AG09319 (cell line): ENCODE results near the gene RHOJ.

Experiments
- DNase-seq: peaks from one replicate; pipeline ENCODE4 v3.0.0-alpha.2; 2010; ENCODE audit warnings: low read depth; ENCODE audit errors: extremely low read depth
- TF ChIP-seq, protein P1 (sequence below): IDR thresholded peaks from 2 replicates; pipeline ENCODE4 v1.5.1; 2011; ENCODE audit warnings: low read depth, mild to moderate bottlenecking, inconsistent platforms, low read length, moderate library complexity

Gene RHOJ

DNA sequence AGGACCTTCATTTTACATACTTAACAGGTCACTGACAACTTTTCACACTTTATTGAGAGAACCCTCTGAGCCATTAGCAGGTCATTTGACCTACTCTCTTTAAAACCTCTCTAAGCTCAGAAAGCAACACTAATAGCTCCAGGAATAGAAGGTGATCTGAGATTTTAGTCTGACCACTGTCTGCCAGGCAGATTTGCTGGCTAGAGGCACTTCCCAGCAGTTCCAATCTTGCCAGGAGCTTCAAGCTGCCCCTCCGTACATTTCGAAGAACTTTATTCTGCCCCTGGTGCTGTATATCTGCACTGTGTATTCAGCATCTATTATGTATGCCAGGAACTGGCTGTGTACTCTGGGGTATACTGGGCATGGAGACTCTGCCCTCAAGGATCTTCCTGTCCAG, 58.2 kb downstream of the RHOJ start:
- DNase-seq: no peak
- TF ChIP-seq, protein P1, sequence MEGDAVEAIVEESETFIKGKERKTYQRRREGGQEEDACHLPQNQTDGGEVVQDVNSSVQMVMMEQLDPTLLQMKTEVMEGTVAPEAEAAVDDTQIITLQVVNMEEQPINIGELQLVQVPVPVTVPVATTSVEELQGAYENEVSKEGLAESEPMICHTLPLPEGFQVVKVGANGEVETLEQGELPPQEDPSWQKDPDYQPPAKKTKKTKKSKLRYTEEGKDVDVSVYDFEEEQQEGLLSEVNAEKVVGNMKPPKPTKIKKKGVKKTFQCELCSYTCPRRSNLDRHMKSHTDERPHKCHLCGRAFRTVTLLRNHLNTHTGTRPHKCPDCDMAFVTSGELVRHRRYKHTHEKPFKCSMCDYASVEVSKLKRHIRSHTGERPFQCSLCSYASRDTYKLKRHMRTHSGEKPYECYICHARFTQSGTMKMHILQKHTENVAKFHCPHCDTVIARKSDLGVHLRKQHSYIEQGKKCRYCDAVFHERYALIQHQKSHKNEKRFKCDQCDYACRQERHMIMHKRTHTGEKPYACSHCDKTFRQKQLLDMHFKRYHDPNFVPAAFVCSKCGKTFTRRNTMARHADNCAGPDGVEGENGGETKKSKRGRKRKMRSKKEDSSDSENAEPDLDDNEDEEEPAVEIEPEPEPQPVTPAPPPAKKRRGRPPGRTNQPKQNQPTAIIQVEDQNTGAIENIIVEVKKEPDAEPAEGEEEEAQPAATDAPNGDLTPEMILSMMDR: no peak

DNA sequence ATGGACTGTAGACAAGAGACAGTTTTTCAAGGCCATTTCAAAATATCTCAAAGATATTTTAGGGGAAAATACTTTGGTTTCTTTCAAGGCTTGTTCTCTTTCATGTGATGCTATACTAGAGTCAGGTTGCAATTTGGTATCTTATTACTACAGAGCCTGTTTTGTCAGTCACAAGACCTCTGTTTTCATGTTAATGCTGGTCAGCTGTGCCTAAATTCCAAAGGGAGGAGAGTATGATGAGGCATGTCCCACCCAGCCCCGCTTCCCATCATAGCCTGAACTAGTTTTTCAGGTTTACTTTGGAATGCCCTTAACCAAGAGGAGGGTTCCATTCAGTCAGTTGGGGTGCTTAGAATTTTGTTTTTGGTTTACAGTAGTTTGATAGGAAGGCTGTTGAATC, 61.9 kb downstream of the RHOJ start:
- DNase-seq: no peak
- TF ChIP-seq, protein P1: no peak

DNA sequence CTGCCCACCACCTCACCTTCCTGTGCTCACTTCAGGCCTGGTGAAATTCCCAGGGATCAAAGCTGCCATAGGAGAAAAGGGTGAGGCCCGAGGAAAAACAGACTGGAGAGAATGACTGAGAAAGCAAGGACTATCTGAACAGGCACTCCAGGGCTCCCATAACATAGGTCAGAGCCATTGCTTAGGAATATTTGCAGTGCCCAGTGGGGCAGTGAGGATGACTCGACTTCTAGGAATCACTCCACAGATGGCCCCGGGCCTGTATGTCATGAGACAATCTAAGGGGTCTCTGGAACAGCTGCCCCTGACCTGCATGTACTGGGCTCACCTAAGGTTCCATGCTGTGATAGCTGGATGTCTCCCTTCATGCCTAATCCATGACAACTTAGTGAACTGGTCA, 62.9 kb downstream of the RHOJ start:
- no peak for DNase-seq
- TF ChIP-seq, protein P1: no peak

DNA sequence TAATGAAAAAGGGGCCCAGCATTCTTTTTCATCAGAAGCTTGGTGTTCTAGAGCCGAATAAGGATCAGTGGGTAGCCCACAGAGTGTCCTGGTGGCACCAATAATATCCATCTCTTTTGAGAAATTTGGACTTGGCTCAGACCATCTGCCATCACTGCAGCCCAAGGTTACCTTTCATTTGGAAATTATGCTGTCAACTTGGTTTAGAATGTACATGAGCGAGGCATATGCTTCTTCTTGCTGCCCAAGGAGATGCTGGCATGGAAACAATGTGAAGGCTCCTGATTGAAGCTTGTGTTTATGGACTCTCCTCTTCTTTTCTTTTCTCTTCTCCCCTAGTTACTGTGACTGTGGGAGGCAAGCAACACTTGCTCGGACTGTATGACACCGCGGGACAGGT, 64.5 kb downstream of the RHOJ start:
- no peak for DNase-seq

DNA sequence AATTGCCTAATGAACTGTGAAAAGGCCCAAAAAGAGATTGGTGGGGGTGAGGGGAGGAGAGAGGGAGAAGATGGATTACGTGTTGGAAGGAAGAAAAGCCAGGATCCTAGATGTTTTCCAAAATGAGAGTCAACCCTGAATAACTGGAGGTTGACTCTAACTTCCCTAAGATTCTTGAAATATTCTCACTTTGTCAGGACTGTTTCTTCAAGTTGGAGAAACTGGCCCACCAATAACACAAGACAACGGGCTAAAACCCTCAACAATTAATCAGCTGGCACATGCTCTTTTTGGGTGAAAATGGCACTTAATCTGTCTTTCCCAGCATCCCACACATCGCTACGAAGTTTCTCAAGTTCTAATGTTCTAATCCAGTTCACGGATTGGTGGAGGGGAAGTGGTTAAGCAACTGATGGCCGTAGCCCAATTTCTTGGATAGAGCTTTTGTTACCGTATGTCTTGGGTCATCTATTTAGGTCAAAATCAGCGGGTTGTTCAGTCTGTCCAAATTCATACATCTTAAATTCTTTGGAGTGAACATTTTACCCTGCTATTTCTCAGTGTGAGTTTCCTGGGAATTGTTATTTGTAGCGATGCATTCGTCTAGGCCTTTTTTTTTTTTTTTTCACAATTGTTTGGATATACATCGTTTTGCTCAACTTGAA, 65.5 kb downstream of the RHOJ start:
- DNase-seq: no peak
- TF ChIP-seq, protein P1: no peak

More for the DNA sequence above, 64.5 kb downstream of the RHOJ start:
- TF ChIP-seq, protein P1: no peak

DNA sequence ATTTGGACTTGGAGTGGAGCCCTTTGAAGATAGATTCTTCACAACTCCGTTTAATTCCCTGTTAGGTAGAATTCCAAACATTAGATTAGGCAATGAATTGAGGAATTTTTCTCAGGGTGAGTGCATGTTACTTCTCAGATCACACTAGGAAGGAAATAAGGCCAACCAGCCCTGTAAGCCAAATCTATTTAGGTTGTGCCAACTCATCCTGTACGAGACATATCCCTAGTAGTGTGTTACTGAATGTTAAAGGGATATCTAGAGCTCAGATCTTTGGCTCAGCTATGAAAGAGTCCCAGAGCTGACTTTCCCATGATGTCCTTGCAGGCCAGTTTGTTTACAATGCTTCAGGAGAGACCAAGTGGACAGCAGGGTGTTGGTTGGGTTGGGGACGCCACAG, 68.9 kb downstream of the RHOJ start:
- DNase-seq: no peak
- TF ChIP-seq, protein P1: no peak

DNA sequence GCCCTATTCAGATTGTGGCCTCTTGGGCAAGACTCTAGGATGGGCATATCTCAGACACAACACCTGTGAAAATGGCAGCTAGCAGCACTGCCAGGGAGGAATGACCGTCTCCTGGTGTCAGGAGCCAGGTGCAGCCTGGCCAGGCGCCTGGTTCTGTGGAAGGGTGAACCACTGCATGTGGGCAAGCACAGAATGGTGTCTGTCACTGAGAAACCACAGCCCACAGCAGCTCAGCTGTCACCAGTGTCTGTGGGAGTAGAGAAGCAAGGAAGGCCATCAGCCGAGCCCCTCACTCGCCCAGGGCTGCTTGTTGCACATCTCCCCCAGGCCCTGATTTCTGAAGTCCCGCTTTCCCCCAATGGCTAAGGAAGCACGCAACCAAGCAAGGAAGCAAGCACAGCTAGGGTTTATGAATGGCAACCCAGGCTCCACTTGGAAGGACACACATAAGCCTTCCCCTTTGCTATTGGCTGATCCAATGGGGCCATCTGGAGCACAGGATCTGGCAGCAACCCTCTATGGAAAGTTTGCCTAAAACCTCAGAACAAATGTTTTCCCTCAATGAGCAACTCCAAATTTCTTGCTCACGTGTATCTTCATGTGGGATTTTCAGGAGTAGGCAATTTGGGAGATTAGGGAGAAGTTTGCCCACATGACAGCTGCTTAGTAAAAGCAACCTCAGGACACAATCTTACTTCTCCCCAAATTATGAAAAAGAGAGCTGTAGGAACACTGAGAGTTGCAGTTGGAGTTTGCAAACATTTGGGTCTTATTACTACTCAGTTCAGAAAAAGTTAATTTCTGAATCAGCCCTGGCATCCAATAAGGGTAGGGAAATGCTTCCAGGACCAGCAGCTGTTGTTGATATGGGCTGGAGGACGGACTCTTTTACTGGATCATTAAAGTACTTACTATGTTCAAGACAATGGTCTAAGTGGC, 69.7 kb downstream of the RHOJ start:
- no peak for DNase-seq
- TF ChIP-seq, protein P1: no peak
